ENCODE measurements around the gene ETS1.

The ETS1 gene

DNA sequence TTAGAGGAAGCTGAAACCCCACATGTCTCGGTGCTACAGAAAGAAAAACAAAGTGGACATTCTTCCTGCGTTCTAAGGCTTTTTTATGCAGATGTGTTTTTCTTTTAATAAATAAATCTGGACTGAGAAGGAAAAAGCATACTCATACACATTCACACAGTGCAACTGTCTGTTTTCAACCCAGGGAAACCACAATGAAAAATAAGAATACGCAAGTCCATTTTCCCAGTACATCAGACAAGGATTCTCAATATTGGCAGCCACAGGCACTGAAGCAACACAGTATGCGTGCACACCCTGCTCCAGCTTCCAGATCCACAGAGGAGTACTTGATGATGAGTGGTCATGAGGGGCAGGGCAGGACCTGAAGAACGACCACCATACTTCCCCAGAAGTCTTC, 86.9 kb downstream of the ETS1 start:
- no peak for TF ChIP-seq ZNF529 (tag by site-specific recombination; IDR thresholded peaks at IDR 0.05; ENCODE audit: insufficient replicate concordance)
- TF ChIP-seq, protein P1, sequence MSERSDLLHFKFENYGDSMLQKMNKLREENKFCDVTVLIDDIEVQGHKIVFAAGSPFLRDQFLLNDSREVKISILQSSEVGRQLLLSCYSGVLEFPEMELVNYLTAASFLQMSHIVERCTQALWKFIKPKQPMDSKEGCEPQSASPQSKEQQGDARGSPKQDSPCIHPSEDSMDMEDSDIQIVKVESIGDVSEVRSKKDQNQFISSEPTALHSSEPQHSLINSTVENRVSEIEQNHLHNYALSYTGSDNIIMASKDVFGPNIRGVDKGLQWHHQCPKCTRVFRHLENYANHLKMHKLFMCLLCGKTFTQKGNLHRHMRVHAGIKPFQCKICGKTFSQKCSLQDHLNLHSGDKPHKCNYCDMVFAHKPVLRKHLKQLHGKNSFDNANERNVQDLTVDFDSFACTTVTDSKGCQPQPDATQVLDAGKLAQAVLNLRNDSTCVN (tag by site-specific recombination; optimal IDR thresholded peaks at IDR 0.05): no peak
- no peak for TF ChIP-seq SALL2 (tag by site-specific recombination; IDR thresholded peaks at IDR 0.05; ENCODE audit: borderline replicate concordance)
- TF ChIP-seq REPIN1 (tag by site-specific recombination; IDR thresholded peaks at IDR 0.05; ENCODE audit: low read depth): no peak
- TF ChIP-seq ZNF10 (tag by site-specific recombination; IDR thresholded peaks at IDR 0.05): no peak
- TF ChIP-seq ZFP37 (tag by site-specific recombination; IDR thresholded peaks at IDR 0.05): no peak
- TF ChIP-seq, protein P2, sequence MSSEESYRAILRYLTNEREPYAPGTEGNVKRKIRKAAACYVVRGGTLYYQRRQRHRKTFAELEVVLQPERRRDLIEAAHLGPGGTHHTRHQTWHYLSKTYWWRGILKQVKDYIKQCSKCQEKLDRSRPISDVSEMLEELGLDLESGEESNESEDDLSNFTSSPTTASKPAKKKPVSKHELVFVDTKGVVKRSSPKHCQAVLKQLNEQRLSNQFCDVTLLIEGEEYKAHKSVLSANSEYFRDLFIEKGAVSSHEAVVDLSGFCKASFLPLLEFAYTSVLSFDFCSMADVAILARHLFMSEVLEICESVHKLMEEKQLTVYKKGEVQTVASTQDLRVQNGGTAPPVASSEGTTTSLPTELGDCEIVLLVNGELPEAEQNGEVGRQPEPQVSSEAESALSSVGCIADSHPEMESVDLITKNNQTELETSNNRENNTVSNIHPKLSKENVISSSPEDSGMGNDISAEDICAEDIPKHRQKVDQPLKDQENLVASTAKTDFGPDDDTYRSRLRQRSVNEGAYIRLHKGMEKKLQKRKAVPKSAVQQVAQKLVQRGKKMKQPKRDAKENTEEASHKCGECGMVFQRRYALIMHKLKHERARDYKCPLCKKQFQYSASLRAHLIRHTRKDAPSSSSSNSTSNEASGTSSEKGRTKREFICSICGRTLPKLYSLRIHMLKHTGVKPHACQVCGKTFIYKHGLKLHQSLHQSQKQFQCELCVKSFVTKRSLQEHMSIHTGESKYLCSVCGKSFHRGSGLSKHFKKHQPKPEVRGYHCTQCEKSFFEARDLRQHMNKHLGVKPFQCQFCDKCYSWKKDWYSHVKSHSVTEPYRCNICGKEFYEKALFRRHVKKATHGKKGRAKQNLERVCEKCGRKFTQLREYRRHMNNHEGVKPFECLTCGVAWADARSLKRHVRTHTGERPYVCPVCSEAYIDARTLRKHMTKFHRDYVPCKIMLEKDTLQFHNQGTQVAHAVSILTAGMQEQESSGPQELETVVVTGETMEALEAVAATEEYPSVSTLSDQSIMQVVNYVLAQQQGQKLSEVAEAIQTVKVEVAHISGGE (tag by site-specific recombination; conservative IDR thresholded peaks at IDR 0.05; ENCODE audit: low read depth): no peak
- TF ChIP-seq ZNF423 (tag by site-specific recombination; IDR thresholded peaks at IDR 0.05): no peak
- no peak for TF ChIP-seq ZBTB10 (tag by site-specific recombination; IDR thresholded peaks at IDR 0.05)
- TF ChIP-seq, protein P3, sequence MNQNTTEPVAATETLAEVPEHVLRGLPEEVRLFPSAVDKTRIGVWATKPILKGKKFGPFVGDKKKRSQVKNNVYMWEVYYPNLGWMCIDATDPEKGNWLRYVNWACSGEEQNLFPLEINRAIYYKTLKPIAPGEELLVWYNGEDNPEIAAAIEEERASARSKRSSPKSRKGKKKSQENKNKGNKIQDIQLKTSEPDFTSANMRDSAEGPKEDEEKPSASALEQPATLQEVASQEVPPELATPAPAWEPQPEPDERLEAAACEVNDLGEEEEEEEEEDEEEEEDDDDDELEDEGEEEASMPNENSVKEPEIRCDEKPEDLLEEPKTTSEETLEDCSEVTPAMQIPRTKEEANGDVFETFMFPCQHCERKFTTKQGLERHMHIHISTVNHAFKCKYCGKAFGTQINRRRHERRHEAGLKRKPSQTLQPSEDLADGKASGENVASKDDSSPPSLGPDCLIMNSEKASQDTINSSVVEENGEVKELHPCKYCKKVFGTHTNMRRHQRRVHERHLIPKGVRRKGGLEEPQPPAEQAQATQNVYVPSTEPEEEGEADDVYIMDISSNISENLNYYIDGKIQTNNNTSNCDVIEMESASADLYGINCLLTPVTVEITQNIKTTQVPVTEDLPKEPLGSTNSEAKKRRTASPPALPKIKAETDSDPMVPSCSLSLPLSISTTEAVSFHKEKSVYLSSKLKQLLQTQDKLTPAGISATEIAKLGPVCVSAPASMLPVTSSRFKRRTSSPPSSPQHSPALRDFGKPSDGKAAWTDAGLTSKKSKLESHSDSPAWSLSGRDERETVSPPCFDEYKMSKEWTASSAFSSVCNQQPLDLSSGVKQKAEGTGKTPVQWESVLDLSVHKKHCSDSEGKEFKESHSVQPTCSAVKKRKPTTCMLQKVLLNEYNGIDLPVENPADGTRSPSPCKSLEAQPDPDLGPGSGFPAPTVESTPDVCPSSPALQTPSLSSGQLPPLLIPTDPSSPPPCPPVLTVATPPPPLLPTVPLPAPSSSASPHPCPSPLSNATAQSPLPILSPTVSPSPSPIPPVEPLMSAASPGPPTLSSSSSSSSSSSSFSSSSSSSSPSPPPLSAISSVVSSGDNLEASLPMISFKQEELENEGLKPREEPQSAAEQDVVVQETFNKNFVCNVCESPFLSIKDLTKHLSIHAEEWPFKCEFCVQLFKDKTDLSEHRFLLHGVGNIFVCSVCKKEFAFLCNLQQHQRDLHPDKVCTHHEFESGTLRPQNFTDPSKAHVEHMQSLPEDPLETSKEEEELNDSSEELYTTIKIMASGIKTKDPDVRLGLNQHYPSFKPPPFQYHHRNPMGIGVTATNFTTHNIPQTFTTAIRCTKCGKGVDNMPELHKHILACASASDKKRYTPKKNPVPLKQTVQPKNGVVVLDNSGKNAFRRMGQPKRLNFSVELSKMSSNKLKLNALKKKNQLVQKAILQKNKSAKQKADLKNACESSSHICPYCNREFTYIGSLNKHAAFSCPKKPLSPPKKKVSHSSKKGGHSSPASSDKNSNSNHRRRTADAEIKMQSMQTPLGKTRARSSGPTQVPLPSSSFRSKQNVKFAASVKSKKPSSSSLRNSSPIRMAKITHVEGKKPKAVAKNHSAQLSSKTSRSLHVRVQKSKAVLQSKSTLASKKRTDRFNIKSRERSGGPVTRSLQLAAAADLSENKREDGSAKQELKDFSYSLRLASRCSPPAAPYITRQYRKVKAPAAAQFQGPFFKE (tag by site-specific recombination; IDR thresholded peaks at IDR 0.05; ENCODE audit: borderline replicate concordance): no peak
- no peak for TF ChIP-seq ZNF221 (tag by site-specific recombination; IDR thresholded peaks at IDR 0.05; ENCODE audit: borderline replicate concordance)
- no peak for TF ChIP-seq PRDM1 (tag by site-specific recombination; IDR thresholded peaks at IDR 0.05)
- no peak for TF ChIP-seq ZNF571 (tag by site-specific recombination; IDR thresholded peaks at IDR 0.05)
- no peak for TF ChIP-seq ZNF175 (tag by site-specific recombination; IDR thresholded peaks at IDR 0.05)
- ChIA-PET POLR2A (interaction anchor here (0.6 kb wide), 1 partner anchor 398 kb away, joined by 3 read pairs; no protein-coding TSS in a partner anchor), CTCF (interaction anchor here (0.6 kb wide), 1 partner anchor 9 kb away, joined by 3 read pairs; no protein-coding TSS in a partner anchor)
- Histone ChIP-seq H3K4me1 (ENCODE audit: control insufficient read depth, insufficient read depth, low read length) (peaks cover 5% of the 10 kb centered on the region; the same call in 1 of the 2 replicates), H3K27ac (ENCODE audit: extremely low read depth, low read depth, low read length) (no peak overlapping the region), H3K36me3 (ENCODE audit: control insufficient read depth in 2 of 2, insufficient read depth in 1 of 2, low read length in 2 of 2) (no peaks in the 10 kb centered on the region), H3K4me3 (ENCODE audit: low read depth, low read length) (no peak overlapping the region), H3K9me3 (ENCODE audit: control insufficient read depth, insufficient read depth, low read depth, low read length) (no peaks in the 10 kb centered on the region)

All from HEK293 (cell line).